ENCODE measurements around the gene IFI44. TPM values are rescaled to one million over a fixed set of nuclear protein-coding genes. Genes with fewer than 3 reads are reported as not detected.

IFI44 gene
- total RNA-seq, 4 donors from 2014 or later, result 16.2 to 78.2 (median 20.2) TPM

- no peak for DNase-seq (ENCODE audit: low spot score)
These were observed 556 bp downstream of the IFI44 start for GRCh38 chr1:78650114-78650660.

GRCh38 chr1:78651241-78651640, 1.6 kb downstream of the IFI44 start:
- ATAC-seq (ENCODE audit: low FRiP score) (no peak), DNase-seq (ENCODE audit: low spot score) (no peak)
- no peak for TF ChIP-seq CTCF (IDR thresholded peaks at IDR 0.05)

More at GRCh38 chr1:78650114-78650660, 556 bp downstream of the IFI44 start:
- ATAC-seq (ENCODE audit: low FRiP score), result peak; percentile 30
- no peak for TF ChIP-seq CTCF (IDR thresholded peaks at IDR 0.05)

GRCh38 chr1:78652019-78652560, 2.5 kb downstream of the IFI44 start:
- ATAC-seq (ENCODE audit: low FRiP score) (no peak), DNase-seq (ENCODE audit: low spot score) (no peak)
- TF ChIP-seq CTCF (IDR thresholded peaks at IDR 0.05), result no peak

- no peak for TF ChIP-seq CTCF (IDR thresholded peaks at IDR 0.05)
- DNase-seq (ENCODE audit: low spot score) (no peak), ATAC-seq (ENCODE audit: low FRiP score) (no peak)
These were observed 9.3 kb downstream of the IFI44 start for GRCh38 chr1:78658901-78659300.

- ATAC-seq (ENCODE audit: low FRiP score), result no peak
- no peak for DNase-seq (ENCODE audit: low spot score)
- no peak for TF ChIP-seq CTCF (IDR thresholded peaks at IDR 0.05)
These were observed 14.3 kb downstream of the IFI44 start for GRCh38 chr1:78663923-78664322.

- no peak for ATAC-seq (ENCODE audit: low FRiP score)
- no peak for DNase-seq (ENCODE audit: low spot score)
- no peak for TF ChIP-seq CTCF (IDR thresholded peaks at IDR 0.05)
These were observed 15.1 kb downstream of the IFI44 start for GRCh38 chr1:78664763-78665162.

- TF ChIP-seq CTCF (IDR thresholded peaks at IDR 0.05), result no peak
- DNase-seq (ENCODE audit: low spot score) (no peak), ATAC-seq (ENCODE audit: low FRiP score) (no peak)
These were observed 16.2 kb downstream of the IFI44 start for GRCh38 chr1:78665809-78666208.

Measured in omental fat pad (tissue), 4 donors.